HG03108 (cell line): ENCODE results near the gene GSG1L.
"Not testable (repeated sequence)": the region's sequence is repeated elsewhere in the genome, so short reads cannot be mapped to it uniquely, and the experiment has no call there.

Source experiments
- ATAC-seq: cut with Tn5 transposase; IDR thresholded peaks from one replicate; pipeline ENCODE4 v1.9.1; 2021; ENCODE audit warnings: moderate library complexity; ENCODE audit not compliant: unreplicated experiment

The GSG1L gene

GRCh38 chr16:27762441-27762840 is 301.1 kb downstream of the GSG1L start:
- ATAC-seq = no peak

GRCh38 chr16:27761816-27762215 is 301.7 kb downstream of the GSG1L start:
- no peak for ATAC-seq

GRCh38 chr16:27760789-27761176 is 302.7 kb downstream of the GSG1L start:
- no peak for ATAC-seq

GRCh38 chr16:27759967-27760788 is 303.3 kb downstream of the GSG1L start:
- ATAC-seq = no peak

- ATAC-seq = no peak
Observed at GRCh38 chr16:27759301-27759871, 304.1 kb downstream of the GSG1L start.

GRCh38 chr16:27758544-27758943 is 305.0 kb downstream of the GSG1L start:
- ATAC-seq = no peak

- ATAC-seq = no peak
Observed at GRCh38 chr16:27756206-27756970, 307.1 kb downstream of the GSG1L start.

- no peak for ATAC-seq
Observed at GRCh38 chr16:27754788-27755690, 308.5 kb downstream of the GSG1L start.

- no peak for ATAC-seq
Observed at GRCh38 chr16:27753563-27753962, 310.0 kb downstream of the GSG1L start.

- ATAC-seq = no peak
Observed at GRCh38 chr16:27752241-27752640, 311.3 kb downstream of the GSG1L start.

- ATAC-seq = no peak
Observed at GRCh38 chr16:27751676-27752075, 311.8 kb downstream of the GSG1L start.

GRCh38 chr16:27751233-27751632 is 312.3 kb downstream of the GSG1L start:
- no peak for ATAC-seq

- ATAC-seq = no peak
Observed at GRCh38 chr16:27749946-27750345, 313.6 kb downstream of the GSG1L start.

- ATAC-seq = no peak
Observed at GRCh38 chr16:27749547-27749875, 314.0 kb downstream of the GSG1L start.

GRCh38 chr16:27748868-27749546 is 314.5 kb downstream of the GSG1L start:
- no peak for ATAC-seq

GRCh38 chr16:27747946-27748345 is 315.6 kb downstream of the GSG1L start:
- ATAC-seq = no peak

- ATAC-seq = no peak
Observed at GRCh38 chr16:27746076-27746855, 317.2 kb downstream of the GSG1L start.

- no peak for ATAC-seq
Observed at GRCh38 chr16:27745348-27745747, 318.2 kb downstream of the GSG1L start.

- no peak for ATAC-seq
Observed at GRCh38 chr16:27743963-27744362, 319.6 kb downstream of the GSG1L start.

- ATAC-seq = not testable (repeated sequence)
Observed at GRCh38 chr16:27743001-27743400, 320.5 kb downstream of the GSG1L start.
